GM19099 (cell line): ENCODE results near the gene MC1R.

Source experiments
- POLR2A ChIP-seq: IDR thresholded peaks from 3 replicates; pipeline ENCODE4 v1.6.1; 2011; ENCODE audit warnings: low read depth; ENCODE audit not compliant: insufficient read length; ENCODE audit errors: extremely low read depth

Gene MC1R

GRCh38 chr16:89906140-89907025, 12.3 kb upstream of the MC1R start:
- no peak for TF ChIP-seq POLR2A

- TF ChIP-seq POLR2A, result no peak
Observed at GRCh38 chr16:89907055-89907814, 11.4 kb upstream of the MC1R start.

DNA sequence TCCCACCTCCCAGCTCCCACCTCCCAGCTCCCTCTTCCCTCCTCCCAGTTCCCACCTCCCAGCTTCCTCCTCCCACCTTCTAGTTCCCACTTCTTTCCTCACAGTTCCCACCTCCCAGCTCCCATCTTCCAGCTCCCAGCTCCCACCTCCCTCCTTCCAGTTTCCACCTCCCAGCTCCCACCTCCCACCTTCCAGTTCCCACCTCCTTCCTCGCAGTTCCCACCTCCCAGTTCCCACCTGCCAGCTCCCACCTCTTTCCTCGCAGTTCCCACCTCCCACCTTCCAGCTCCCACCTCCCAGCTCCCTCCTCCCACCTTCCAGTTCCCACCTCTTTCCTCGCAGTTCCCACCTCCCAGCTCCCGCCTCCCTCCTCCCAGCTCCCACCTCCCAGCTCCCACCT, 10.4 kb upstream of the MC1R start:
- TF ChIP-seq POLR2A, result no peak

DNA sequence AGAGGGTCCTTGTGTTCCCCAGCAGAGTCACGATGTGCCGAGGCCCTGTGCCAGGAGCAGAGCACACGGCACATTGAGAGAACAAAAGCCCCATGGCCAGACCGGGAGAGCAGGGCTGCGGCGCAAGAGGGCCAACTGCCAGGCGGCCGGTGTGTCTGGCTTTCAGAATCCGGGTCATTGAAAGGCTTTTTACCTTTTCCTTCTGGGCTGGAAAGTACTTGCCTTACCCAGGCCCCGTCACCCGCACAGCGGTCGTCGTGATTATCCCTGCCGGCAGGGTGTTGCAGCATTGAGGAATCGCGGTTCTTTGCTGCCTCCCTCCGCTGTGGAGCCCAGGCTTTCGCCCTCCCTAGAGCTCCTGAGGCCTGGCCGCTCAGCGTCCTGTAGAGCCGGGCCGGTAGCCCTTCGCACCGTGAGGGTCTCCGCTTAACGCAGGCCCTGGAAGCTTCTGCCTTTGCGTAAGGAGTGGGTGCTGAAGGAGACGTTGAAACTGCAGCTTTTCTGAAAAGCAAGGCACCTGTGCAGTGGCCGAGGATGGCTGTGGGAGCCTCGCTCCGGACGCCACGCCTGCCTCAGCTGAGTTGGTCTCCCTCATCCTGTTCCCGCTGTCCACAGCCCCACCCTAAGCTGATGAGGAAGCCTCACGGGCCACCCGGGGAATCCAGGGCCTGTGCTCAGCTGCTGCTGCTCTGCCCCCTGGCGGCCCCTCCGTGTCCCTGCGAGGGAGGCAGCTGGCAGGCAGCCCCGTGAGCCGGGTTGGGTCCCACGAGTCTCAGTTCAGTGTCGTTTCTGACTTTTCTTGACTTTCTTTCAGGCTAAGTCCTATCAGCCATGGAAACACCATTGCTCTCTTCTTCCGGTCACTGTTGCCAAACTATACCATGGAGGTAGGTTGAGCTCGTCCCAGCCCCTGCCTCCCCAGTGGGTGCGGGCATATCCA, 8.6 kb upstream of the MC1R start:
- TF ChIP-seq POLR2A, result no peak

GRCh38 chr16:89910717-89911354, 7.8 kb upstream of the MC1R start:
- TF ChIP-seq POLR2A, result no peak

GRCh38 chr16:89911375-89911774, 7.3 kb upstream of the MC1R start:
- no peak for TF ChIP-seq POLR2A

DNA sequence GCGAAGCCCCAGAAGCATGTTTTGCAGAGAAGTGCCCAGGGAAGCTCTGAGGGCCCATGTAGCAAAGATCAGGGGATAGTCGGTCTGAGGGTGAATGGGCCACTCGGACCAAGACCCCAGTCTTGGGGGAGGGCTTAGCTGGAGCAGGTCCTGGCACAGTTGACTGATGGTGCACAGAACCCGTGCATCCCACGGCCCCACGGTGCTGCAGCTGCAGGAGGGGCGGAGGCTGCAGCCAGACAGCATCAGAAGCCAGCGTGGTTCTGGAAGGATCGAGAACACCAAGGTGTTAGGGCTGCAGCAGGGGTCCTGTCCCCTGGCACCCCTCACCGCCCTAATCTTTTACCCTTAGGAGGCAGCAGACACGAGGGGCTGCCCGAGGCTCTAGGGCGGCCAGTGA, 6.5 kb upstream of the MC1R start:
- no peak for TF ChIP-seq POLR2A

DNA sequence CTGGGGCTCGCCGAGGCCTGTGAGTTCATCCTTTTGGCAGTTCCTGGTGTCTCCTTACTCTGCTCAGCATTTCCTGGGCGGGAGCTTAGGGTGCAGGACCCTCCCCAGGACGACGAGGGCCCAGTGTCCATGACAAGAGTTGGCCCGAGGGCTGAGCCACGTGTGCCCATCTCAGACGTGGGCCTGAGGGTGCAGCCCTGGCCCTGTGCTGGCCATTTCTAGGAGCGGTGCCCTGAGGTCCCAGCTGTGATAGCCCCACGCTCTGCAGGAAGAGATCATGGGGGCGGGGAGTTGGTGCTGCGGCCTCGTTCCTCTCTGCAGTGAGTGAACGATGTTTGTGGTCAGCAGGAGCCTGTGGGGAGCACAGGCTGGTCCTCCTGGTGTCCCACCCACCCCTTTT, 6.0 kb upstream of the MC1R start:
- no peak for TF ChIP-seq POLR2A

DNA sequence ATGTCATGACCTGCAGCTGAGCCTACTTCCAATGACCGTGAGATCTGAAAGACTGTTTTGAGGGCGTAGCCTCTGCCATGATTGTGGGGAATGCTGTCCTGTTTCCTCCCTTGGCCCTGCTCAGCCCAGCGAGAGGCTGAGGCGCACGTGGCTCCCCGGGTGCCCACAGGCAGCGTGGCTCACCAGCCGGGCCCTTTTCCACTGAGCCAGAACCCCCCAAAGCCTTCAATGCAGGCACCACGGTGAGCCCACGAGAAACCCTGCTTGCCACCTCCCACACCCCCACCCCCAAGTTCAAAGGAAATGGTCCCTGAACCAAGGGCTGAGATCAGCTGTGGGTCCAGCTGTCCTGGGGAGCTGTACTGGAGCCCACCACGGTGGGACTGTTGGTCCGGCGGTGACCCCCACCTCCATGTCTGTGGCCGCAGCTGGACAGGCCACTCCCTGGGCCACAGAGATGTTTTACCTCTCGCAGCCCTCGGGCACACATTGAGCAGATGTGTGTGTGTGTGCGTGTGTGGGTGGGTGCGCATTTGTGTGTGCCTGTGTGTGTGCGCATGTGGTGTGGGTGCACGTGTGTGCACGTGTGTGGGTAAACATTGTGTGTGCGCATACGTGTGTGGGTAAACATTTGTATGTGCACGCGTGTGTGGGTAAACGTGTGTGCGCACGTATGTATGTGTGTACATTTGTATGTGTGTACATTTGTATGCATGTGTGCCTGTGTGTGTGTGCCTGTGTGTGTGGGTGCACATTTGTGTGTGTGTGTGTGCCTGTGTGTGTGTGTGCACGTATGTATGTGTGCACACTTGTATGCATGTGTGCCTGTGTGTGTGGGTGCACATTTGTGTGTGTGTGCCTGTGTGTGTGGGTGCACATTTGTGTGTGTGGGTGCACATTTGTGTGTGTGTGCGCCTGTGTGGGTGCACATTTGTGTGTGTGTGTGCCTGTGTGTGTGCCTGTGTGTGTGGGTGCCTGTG, 5.0 kb upstream of the MC1R start:
- TF ChIP-seq POLR2A, result no peak

DNA sequence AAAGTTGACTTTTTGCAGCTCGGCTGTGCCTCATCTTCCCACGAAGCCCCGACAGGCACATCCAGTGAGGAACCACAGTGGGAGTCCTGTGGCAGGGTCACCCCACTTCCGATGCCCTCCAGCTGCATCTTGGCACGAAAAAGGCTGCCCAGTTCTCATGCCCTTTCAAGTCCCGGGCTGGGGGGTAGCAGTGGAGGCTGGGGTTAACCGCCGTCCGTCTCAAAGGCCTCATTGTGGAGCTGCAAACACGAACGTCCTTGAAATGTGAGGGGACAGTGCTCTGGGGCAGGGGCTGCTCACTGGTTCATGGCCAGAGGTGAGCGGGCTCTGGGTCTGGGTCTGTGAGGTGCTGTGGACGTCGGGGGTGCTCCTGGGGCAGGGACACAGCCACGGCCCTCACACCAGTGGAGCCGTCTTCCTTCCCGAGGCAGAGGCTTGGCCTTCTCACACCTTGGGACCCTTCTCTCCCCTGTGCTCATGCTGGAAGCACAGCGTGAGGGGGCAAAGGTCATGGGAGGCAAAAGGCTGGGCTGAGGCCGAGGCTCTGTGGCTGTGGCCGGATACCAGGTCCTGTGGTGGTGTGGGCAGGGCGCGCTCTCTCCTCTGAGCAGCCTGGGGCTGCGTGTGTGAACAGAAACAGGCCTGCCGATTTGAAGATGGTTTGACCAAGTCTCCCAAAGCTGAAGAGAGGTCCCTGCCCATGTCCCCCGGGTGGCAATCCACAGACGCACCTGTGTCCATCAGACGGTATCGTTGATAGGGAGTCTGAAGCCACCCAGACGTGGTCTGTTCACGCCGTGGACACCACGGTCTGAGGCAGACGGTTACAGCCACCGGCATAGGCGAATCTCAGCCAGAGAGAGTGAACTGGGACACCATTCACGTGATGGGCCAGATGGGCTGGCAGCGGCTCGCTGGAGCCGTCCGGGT, 3.1 kb upstream of the MC1R start:
- TF ChIP-seq POLR2A, result no peak

DNA sequence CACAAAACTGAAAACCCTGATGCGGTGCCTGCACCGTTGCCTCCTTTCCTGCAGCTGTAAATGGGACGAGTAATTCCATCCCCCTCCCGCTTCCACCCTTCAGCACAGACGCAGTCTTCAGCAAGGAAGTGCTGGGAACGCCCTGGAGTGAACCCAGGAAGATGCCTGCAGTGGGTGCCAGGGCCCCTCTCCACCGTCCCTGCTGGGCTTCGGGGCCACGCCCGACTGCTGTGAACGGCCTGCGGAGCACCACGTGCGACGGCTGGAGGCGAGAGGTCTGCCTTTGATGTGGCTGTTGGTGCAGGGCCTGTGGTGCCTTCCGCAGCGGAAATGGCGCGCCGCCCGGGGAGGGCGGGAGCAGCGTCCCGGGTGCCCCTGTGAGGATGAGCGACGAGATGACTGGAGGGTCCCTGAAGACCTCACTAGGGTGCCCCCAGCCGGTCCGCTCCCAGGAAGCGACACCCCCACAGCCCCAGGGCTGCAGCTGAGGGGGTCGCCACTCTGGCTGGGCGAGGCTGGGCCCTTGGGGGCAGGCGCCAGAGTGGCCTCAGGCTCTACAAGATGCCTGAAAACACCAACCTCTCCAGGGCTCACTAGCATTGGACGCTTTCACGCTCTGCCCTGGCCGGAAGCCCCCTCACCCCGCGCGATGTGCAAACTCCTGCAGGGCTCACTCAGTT, 749 bp upstream of the MC1R start:
- TF ChIP-seq POLR2A, result peak; percentile 49
